B cell (primary cell): ENCODE results near the gene PDCD1LG2.

Source experiments
- CTCF ChIP-seq: fragments of 200-600 bp; IDR thresholded peaks from one replicate; pipeline ENCODE4 v1.8.0; 2022; ENCODE audit warnings: antibody characterized with exemption, mild to moderate bottlenecking
- EZH2 ChIP-seq: IDR thresholded peaks from 2 replicates; pipeline ENCODE4 v1.6.1; 2012; ENCODE audit warnings: borderline replicate concordance, low read depth, mild to moderate bottlenecking, moderate library complexity, low read length; ENCODE audit not compliant: insufficient read depth, poor library complexity, severe bottlenecking

GRCh38 chr9:5532790-5533189 is 22.5 kb downstream of the PDCD1LG2 start:
- TF ChIP-seq EZH2: no peak
- no peak for TF ChIP-seq CTCF
